HCT116 (cell line): ENCODE results near the gene BFSP1. TPM values are rescaled to one million over a fixed set of nuclear protein-coding genes. Genes with fewer than 3 reads are reported as not detected.

Source experiments
- ATAC-seq: fragments of 200-7000 bp; cut with Tn5 transposase; 2 replicates; pipeline ENCODE4 v1.9.1; 2020; ENCODE audit warnings: mild to moderate bottlenecking, moderate library complexity
- BruUV-seq: library from RNA; stranded (reverse); fragments of 400-500 nt; replicated peaks from 2 replicates; lab custom pipeline; 2021; lab: Mats Ljungman, UMichigan
- CTCF ChIA-PET: fragments of 300-600 bp; sonication (Branson Sonifier 250); formaldehyde crosslinking; loops from one replicate; lab custom pipeline; 2021; ENCODE audit warnings: antibody characterized with exemption; lab: Charles Lee
- POLR2A ChIA-PET: fragments of 300-600, 350-600 bp; sonication (Branson Sonifier 250); formaldehyde crosslinking; loops from one replicate; lab custom pipeline; 2021; ENCODE audit warnings: antibody characterized with exemption; lab: Charles Lee
- RAD21 ChIA-PET, 2 experiments: fragments of 300-600 bp; sonication (Branson Sonifier 250); formaldehyde crosslinking; loops; one replicate each; lab custom pipeline; 2023; ENCODE audit warnings: low total read pairs in 2 of 2; ENCODE audit not compliant: uncharacterized antibody in 2 of 2, unreplicated experiment in 2 of 2, low non-redundant PET in 1 of 2; lab: Charles Lee
- DNase-seq: peaks from one replicate; pipeline ENCODE4 v3.0.0-alpha.2; 2010; ENCODE audit warnings: low read depth, low spot score
- H2AFZ ChIP-seq: fragments of 200-600 bp; shearing (Covaris generic), sonication (generic); 2 replicates; pipeline ENCODE4 v1.6.1; 2017; ENCODE audit warnings: low read depth, mixed run types, mixed read lengths, antibody characterized with exemption, low read length; ENCODE audit not compliant: poor library complexity, severe bottlenecking
- H3K27ac ChIP-seq: 2 replicates; pipeline ENCODE4 v1.5.1; 2012; ENCODE audit warnings: low read depth, low read length
- H3K27me3 ChIP-seq: fragments of 200-600 bp; sonication (generic); 2 replicates; pipeline ENCODE4 v1.6.1; 2016; ENCODE audit warnings: mixed run types, low read length, mixed read lengths; ENCODE audit not compliant: insufficient read depth
- H3K36me3 ChIP-seq, 2 experiments: fragments of 200-500 bp in 1 of 2; fragments of 200-600 bp in 1 of 2; sonication (Bioruptor generic) in 1 of 2; sonication (generic) in 1 of 2; 2 replicates each; pipeline versions ENCODE4 v1.5.1 to v1.6.1; 2014 to 2016; ENCODE audit warnings: low read length in 2 of 2, inconsistent platforms in 1 of 2, mixed read lengths in 1 of 2, mixed run types in 1 of 2; ENCODE audit not compliant: insufficient read depth in 2 of 2, control insufficient read depth in 1 of 2
- H3K4me1 ChIP-seq, 2 experiments: fragments of 200-600 bp in 1 of 2; sonication (generic) in 1 of 2; 2 replicates each; pipeline versions ENCODE4 v1.5.1 to v1.6.1; 2012 to 2017; ENCODE audit warnings: low read length in 2 of 2, inconsistent platforms in 1 of 2, mild to moderate bottlenecking in 1 of 2, mixed read lengths in 1 of 2, mixed run types in 1 of 2, moderate library complexity in 1 of 2; ENCODE audit not compliant: insufficient read depth in 2 of 2, control insufficient read depth in 1 of 2
- H3K4me2 ChIP-seq: fragments of 200-600 bp; sonication (generic); 2 replicates; pipeline ENCODE4 v1.6.1; 2017; ENCODE audit warnings: mixed run types, low read length, mixed read lengths
- H3K4me3 ChIP-seq, 2 experiments: fragments of 200-600 bp in 1 of 2; sonication (generic) in 1 of 2; replicated peaks in 1 of 2; 2 replicates each; pipeline ENCODE4 v1.5.1; 2011 to 2016; ENCODE audit warnings: low read length in 2 of 2, control low read depth in 1 of 2, low read depth in 1 of 2, mild to moderate bottlenecking in 1 of 2, mixed read lengths in 1 of 2, mixed run types in 1 of 2
- H3K79me2 ChIP-seq: fragments of 200-600 bp; sonication (generic); 2 replicates; pipeline ENCODE4 v1.6.1; 2017; ENCODE audit warnings: mild to moderate bottlenecking, mixed run types, low read length, moderate library complexity, mixed read lengths; ENCODE audit not compliant: insufficient read depth
- H3K9ac ChIP-seq: fragments of 200-600 bp; sonication (generic); 2 replicates; pipeline ENCODE4 v1.6.1; 2016; ENCODE audit warnings: low read length, mixed read lengths
- H3K9me2 ChIP-seq: fragments of 200-600 bp; sonication (generic), shearing (Covaris generic); 2 replicates; pipeline ENCODE4 v1.6.1; 2017; ENCODE audit warnings: mixed run types, mild to moderate bottlenecking, moderate library complexity; ENCODE audit not compliant: insufficient read depth
- H3K9me3 ChIP-seq, 2 experiments: fragments of 200-500 bp in 1 of 2; fragments of 200-600 bp in 1 of 2; sonication (Bioruptor generic) in 1 of 2; sonication (generic) in 1 of 2; 2 replicates each; pipeline ENCODE4 v1.6.1; 2014 to 2017; ENCODE audit warnings: low read length in 2 of 2, mixed read lengths in 2 of 2, inconsistent platforms in 1 of 2, low read depth in 1 of 2, mild to moderate bottlenecking in 1 of 2, mixed run types in 1 of 2, moderate library complexity in 1 of 2; ENCODE audit not compliant: control insufficient read depth in 1 of 2, insufficient read depth in 1 of 2
- H4K20me1 ChIP-seq: fragments of 200-600 bp; sonication (generic), shearing (Covaris generic); 2 replicates; pipeline ENCODE4 v1.6.1; 2017; ENCODE audit warnings: mixed run types, mild to moderate bottlenecking, moderate library complexity; ENCODE audit not compliant: insufficient read depth
- CBX3 ChIP-seq: IDR thresholded peaks from 2 replicates; pipeline ENCODE4 v1.6.1; 2012; ENCODE audit warnings: low read depth
- CEBPB ChIP-seq: IDR thresholded peaks from 2 replicates; pipeline ENCODE4 v1.6.1; 2012; ENCODE audit warnings: low read depth
- ELF1 ChIP-seq: IDR thresholded peaks from 2 replicates; pipeline ENCODE4 v1.6.1; 2012; ENCODE audit warnings: low read depth, borderline replicate concordance
- EZH2phosphoT487 ChIP-seq: fragments of 200-600 bp; IDR thresholded peaks from 2 replicates; pipeline ENCODE4 v1.6.1; 2018; ENCODE audit warnings: antibody characterized with exemption, borderline replicate concordance
- FOSL1 ChIP-seq: IDR thresholded peaks from 2 replicates; pipeline ENCODE4 v1.6.1; 2012; ENCODE audit warnings: low read depth
- POLR2A ChIP-seq: IDR thresholded peaks from 2 replicates; pipeline ENCODE4 v1.7.0; 2011; ENCODE audit warnings: borderline replicate concordance; ENCODE audit not compliant: insufficient read depth, insufficient read length; ENCODE audit errors: extremely low read depth
- POLR2AphosphoS5 ChIP-seq: IDR thresholded peaks from 2 replicates; pipeline ENCODE4 v1.6.1; 2011; ENCODE audit warnings: mild to moderate bottlenecking, low read depth, low read length, moderate library complexity
- RAD21 ChIP-seq: IDR thresholded peaks from 2 replicates; pipeline ENCODE4 v1.6.1; 2012; ENCODE audit warnings: low read depth, mild to moderate bottlenecking
- SIN3A ChIP-seq: IDR thresholded peaks from 2 replicates; pipeline ENCODE4 v1.6.1; 2012; ENCODE audit warnings: low read depth
- SRF ChIP-seq: IDR thresholded peaks from 2 replicates; pipeline ENCODE4 v1.6.1; 2012; ENCODE audit warnings: low read depth
- ZFX ChIP-seq: fragments of 450-650 bp; IDR thresholded peaks from 2 replicates; pipeline ENCODE4 v1.6.1; 2017
- intact Hi-C: fragments of 100-400 bp; cut with micrococcal nuclease; formaldehyde crosslinking; loops from 2 replicates; pipeline ENCODE4 v1.10.0; 2022
- total RNA-seq: library from RNA; stranded (reverse); gene quantifications from one replicate; pipeline ENCODE4 v1.2.1, GENCODE V29; 2021; ENCODE audit not compliant: unreplicated experiment
- TF ChIP-seq, protein P1 (sequence below), 3 experiments: fragments of 200-600 bp in 1 of 3; sonication (generic) in 1 of 3; IDR thresholded peaks in 2 of 3; conservative IDR thresholded peaks in 1 of 3; 2 replicates each; pipeline ENCODE4 v1.5.1; 2012 to 2017; ENCODE audit warnings: low read depth in 2 of 3, low read length in 2 of 3, antibody characterized with exemption in 1 of 3, borderline replicate concordance in 1 of 3, control low read depth in 1 of 3, mild to moderate bottlenecking in 1 of 3, mixed read lengths in 1 of 3, mixed run types in 1 of 3, moderate library complexity in 1 of 3; ENCODE audit not compliant: insufficient read depth in 1 of 3
- TF ChIP-seq, protein P2 (sequence below): IDR thresholded peaks from 2 replicates; pipeline ENCODE4 v1.6.1; 2012
- TF ChIP-seq, protein P3 (sequence below): IDR thresholded peaks from 2 replicates; pipeline ENCODE4 v1.6.1; 2012
- TF ChIP-seq, protein P4 (sequence below): IDR thresholded peaks from 2 replicates; pipeline ENCODE4 v1.6.1; 2011; ENCODE audit warnings: mild to moderate bottlenecking, low read length, moderate library complexity; ENCODE audit not compliant: insufficient replicate concordance; ENCODE audit errors: extremely low read depth

BFSP1 gene
- total RNA-seq, 1 experiment from 2014 or later = 8.8 TPM

DNA sequence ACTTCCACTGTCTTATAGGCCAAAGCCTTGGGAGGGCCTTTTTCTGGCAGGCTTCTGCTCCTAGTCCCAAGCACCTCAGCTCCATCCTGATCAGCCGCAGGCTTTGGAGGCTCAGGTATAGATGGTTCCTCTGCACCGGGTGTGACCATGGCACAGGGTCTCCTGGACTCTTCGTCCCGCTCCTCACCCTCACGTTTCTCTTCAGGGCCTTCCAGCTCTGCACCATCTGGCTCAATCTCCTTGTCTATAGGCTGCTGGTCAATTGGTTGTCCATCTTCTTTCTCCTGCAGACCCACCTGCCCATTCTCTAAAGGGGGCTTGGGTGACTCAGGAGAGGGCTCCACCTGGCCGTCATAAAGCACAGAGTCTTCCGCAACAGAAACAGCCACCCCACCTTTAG lies 37.0 kb downstream of the BFSP1 start:
- no peak for DNase-seq
- Histone ChIP-seq H3K4me2 (no peak overlapping the region), H2AFZ (no peak overlapping the region), H3K36me3 (no peaks in the 10 kb centered on the region; a peak in 1 of 4 replicates), H3K9ac (no peak overlapping the region), H3K27me3 (no peaks in the 10 kb centered on the region; the same call in 1 of the 2 replicates), H3K4me3 (no peak overlapping the region), H3K4me1 (no peaks in the 10 kb centered on the region), H3K79me2 (no peaks in the 10 kb centered on the region), H3K9me2 (no peaks in the 10 kb centered on the region), H4K20me1 (no peaks in the 10 kb centered on the region), H3K9me3 (no peaks in the 10 kb centered on the region), H3K27ac (no peak overlapping the region)
- BruUV-seq = TSS peak; percentile 62
- no peak for ATAC-seq
- RAD21 ChIA-PET = no interaction called here
- intact Hi-C loops = no loop called here
- CTCF ChIA-PET = no interaction called here
- POLR2A ChIA-PET = no interaction called here
- TF ChIP-seq EZH2phosphoT487 (no peak), RAD21 (no peak), CBX3 (no peak), ELF1 (no peak), SIN3A (no peak), POLR2A (no peak), SRF (no peak), FOSL1 (no peak), CEBPB (no peak), POLR2AphosphoS5 (no peak), ZFX (no peak)
- TF ChIP-seq, protein P1, sequence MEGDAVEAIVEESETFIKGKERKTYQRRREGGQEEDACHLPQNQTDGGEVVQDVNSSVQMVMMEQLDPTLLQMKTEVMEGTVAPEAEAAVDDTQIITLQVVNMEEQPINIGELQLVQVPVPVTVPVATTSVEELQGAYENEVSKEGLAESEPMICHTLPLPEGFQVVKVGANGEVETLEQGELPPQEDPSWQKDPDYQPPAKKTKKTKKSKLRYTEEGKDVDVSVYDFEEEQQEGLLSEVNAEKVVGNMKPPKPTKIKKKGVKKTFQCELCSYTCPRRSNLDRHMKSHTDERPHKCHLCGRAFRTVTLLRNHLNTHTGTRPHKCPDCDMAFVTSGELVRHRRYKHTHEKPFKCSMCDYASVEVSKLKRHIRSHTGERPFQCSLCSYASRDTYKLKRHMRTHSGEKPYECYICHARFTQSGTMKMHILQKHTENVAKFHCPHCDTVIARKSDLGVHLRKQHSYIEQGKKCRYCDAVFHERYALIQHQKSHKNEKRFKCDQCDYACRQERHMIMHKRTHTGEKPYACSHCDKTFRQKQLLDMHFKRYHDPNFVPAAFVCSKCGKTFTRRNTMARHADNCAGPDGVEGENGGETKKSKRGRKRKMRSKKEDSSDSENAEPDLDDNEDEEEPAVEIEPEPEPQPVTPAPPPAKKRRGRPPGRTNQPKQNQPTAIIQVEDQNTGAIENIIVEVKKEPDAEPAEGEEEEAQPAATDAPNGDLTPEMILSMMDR (IDR thresholded peaks at IDR 0.05 in 2 of 3, conservative IDR thresholded peaks at IDR 0.05 in 1 of 3; ENCODE audit: borderline replicate concordance in 1 of 3, insufficient read depth in 1 of 3, low read depth in 2 of 3, low read length in 2 of 3) = no peak
- TF ChIP-seq, protein P2, sequence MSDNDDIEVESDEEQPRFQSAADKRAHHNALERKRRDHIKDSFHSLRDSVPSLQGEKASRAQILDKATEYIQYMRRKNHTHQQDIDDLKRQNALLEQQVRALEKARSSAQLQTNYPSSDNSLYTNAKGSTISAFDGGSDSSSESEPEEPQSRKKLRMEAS = no peak
- TF ChIP-seq, protein P3, sequence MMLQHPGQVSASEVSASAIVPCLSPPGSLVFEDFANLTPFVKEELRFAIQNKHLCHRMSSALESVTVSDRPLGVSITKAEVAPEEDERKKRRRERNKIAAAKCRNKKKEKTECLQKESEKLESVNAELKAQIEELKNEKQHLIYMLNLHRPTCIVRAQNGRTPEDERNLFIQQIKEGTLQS = no peak
- TF ChIP-seq, protein P4, sequence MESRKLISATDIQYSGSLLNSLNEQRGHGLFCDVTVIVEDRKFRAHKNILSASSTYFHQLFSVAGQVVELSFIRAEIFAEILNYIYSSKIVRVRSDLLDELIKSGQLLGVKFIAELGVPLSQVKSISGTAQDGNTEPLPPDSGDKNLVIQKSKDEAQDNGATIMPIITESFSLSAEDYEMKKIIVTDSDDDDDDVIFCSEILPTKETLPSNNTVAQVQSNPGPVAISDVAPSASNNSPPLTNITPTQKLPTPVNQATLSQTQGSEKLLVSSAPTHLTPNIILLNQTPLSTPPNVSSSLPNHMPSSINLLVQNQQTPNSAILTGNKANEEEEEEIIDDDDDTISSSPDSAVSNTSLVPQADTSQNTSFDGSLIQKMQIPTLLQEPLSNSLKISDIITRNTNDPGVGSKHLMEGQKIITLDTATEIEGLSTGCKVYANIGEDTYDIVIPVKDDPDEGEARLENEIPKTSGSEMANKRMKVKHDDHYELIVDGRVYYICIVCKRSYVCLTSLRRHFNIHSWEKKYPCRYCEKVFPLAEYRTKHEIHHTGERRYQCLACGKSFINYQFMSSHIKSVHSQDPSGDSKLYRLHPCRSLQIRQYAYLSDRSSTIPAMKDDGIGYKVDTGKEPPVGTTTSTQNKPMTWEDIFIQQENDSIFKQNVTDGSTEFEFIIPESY = no peak
- TF ChIP-seq, all 23 proteins: peak for 0
